Activated CD4-positive, alpha-beta T cell treated with anti-CD3 and anti-CD28 coated beads, Interleukin-2, Interleukin-4, amounts not matched to agents 100 ng/mL and 50 ng/mL, durations not matched to agents 16 hours and 8 hours (primary cell): ENCODE measurements around the gene ADAMTS20.

ENCODE experiments used
- DNase-seq: peaks from one replicate; pipeline ENCODE4 v3.0.0-alpha.2; 2020; ENCODE audit warnings: low spot score

Gene ADAMTS20

DNA sequence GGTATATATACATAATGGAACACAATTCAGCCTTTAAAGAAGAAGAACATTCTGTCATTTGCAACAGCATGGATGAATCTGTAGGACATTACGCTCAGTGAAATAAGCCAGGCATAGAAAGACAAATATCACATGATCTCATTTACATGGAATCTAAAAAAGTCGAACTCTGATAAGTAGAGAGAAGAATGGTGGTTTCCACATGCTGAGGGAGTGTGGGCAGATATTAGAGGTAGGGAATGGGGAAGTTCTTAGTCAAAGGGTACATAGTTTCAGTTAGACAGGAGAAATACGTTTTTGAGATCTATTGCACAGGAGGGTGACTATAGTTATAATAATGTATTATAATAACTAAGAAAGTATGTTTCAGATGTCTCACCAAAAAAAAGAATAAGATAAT, 71.4 kb downstream of the ADAMTS20 start:
- no peak for DNase-seq

DNA sequence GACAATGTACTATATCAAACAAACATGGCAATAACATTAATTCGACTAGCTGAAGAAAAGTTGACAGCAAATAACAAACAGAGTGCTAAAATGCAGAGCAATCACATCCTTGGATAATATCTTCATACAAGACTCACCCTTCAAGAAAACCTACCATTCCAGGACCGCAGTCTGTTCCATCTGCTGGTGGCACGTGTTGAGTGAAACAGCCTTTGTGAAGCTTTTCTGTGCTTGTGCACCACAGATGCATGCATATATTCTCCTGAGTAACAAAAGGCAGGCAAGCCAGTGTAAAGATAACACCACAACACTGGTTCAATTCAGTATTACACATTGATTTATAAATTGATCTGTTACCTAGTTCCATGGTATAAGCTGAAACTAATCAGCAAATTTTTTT, 89.3 kb downstream of the ADAMTS20 start:
- DNase-seq, result no peak

DNA sequence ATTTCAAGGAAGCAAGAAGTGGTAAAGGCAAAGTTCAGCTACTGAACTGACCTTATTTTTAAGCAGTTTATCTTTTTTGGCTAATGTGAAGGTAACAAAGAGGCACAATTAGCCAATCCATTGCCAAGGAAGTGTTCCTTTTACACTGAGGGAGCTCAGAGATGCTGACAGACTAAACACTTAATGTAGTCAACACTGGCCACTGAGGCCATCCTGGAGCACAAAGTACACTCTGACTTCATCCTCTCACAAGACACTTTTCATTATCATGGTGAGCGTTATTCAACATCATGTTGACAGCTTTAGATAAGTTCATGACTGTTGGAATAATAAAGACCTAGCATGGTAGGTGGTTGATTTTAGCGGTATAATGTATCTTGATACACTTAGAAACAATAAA, 89.9 kb downstream of the ADAMTS20 start:
- no peak for DNase-seq

DNA sequence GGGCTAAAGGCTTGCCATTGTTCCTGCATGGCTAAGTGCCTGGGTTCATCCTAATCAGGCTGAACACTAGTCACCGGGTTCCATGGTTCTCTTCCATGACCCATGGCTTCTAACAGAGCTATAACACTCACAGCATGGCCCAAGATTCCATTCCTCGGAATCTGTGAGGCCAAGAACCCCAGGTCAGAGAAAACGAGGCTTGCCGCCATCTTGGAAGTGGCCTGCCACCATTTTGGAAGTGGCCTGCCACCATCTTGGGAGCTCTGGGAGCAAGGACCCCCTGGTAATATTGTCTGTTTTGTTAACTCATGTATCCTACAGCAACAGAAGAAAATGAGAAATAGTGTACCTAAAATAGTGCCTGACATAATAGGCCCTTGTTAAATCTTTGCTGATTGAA, 92.7 kb downstream of the ADAMTS20 start:
- no peak for DNase-seq

DNA sequence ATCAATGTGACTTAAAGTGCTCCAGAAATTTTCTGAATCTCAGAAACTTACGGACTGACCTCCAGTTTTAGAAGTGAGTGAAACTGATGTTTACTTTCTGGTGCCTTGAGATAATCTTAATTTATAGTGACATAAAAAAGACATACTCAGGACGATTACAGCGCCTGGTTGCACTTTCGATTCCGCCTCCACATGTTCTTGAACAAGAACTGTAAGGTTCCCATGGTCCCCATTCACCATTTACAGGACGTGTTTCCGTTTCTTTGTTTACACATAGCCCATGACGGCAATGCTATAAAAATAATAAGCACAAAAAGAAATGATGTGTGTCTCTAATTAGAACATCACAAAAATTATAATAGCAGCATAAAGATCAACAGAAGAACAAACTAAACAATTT, 98.2 kb downstream of the ADAMTS20 start:
- DNase-seq, result no peak

DNA sequence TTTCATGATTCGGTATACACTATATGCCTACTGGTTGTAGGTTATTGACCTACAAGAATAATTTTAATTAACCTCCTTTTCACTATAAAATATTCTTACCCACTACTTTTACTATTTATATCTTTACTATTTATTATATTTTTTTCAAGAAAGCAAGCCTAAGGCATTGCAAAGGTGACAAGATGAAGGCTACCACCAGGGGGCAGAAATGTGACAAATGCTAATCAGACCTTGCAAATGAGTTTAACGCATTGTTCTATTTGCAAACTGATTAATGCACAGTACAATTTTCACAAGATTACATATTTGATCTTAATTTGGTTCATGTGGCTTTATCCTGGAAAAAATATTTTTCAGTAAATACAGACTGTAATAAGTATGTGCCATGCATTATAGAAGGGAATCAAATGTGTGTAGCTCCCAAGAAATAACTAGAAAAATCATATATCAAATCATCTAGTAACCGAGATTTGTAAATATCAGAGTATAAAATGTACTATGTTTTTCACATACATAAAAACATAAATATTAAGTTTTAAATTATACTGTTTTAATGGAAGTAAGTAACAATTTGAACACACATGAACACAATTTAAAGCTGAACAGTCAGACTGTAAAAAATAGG, 107.0 kb downstream of the ADAMTS20 start:
- DNase-seq, result peak; percentile 60

DNA sequence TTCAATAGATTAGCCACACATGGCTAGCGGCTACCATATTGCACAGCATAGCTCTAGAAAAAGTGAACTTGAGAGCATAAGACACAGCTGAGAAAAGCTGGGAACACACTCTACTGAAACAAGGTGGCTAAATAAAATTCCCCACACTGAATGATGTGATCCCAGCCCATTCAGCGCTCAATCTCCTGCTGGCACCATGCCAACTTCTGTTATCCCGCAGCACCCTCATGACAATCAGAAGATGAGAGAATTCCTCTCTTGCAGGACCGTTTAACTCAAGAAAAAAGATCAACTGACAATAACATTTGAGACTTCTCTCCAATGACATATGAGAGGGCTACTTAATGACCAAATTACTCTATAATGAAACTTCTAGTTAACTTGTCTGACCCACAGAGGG, 115.4 kb downstream of the ADAMTS20 start:
- no peak for DNase-seq

DNA sequence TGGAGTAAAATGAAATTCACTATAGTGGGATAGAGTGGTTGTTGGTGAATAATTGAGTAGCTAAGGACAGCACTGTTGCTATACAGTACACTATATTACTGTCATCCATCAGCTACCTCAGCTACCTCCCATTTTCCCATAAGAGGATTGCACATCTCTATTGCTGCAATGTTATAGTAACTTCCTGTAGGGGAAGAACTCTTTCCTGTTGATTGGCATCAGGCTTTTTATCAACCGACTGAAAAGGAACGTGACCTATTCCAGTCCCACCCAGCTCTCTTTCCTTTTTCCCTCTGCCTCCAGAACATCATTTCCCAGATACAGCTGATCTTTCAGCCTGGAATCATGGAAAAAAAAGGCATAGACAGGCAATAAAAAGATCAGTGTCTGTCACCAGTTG, 117.4 kb downstream of the ADAMTS20 start:
- DNase-seq, result no peak

DNA sequence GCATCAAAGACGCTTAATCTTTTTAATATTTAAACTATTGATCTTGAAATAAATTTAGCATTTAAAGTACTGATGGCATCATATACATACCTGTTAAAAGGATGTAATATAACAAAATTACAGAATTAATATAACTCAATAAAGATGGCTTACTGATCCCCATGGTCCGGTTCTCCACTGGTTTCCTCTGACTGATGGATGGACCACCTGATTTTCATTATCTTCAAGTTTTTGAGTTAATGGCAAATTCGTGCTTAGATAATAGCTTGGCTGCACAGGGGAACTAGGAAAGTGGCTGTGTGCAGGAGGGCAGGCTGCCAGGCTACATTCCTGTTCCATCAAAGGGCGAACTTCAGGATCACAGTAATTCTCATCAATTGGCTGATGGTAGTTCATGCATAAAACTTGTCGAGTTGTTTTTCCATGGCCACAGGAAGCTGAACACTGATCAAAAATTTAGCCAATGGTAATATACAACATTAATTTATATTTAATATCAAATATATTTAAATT, 123.9 kb downstream of the ADAMTS20 start:
- DNase-seq, result no peak

DNA sequence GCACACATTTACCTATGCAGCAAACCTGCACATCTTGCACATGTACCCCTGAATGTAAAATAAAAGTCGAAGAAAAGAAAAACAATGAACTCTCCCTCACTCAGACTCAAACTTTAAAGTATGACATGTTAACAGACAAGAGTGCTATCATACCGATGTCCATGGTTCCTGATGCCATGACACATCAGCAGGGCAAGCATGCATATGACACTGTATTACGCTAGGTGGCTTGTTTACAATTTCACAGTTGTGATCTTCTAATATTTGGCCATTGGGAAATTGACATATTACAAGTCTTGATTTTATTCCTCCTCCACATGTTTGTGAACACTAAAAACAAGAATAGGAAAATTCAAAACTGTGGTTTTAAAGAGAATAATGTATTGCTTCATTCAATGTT, 126.6 kb downstream of the ADAMTS20 start:
- DNase-seq, result no peak

DNA sequence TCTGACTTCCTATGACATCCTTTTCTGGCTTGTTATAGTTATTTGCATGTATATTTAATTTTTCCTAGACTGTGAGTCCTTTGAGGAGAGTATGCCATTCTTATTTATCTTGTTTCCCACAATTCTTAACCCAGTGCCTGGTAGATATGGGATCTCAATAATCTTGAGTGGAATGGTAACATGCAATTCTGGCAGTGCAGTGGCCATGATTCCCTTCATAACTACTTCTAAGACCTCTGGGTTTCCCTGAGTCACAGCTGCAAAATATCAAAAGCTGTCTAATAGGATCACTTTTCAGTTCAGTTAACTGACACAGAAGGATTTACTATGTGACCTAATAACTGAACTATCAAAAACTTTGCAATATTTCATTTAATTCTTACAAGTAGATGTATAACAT, 135.0 kb downstream of the ADAMTS20 start:
- no peak for DNase-seq

DNA sequence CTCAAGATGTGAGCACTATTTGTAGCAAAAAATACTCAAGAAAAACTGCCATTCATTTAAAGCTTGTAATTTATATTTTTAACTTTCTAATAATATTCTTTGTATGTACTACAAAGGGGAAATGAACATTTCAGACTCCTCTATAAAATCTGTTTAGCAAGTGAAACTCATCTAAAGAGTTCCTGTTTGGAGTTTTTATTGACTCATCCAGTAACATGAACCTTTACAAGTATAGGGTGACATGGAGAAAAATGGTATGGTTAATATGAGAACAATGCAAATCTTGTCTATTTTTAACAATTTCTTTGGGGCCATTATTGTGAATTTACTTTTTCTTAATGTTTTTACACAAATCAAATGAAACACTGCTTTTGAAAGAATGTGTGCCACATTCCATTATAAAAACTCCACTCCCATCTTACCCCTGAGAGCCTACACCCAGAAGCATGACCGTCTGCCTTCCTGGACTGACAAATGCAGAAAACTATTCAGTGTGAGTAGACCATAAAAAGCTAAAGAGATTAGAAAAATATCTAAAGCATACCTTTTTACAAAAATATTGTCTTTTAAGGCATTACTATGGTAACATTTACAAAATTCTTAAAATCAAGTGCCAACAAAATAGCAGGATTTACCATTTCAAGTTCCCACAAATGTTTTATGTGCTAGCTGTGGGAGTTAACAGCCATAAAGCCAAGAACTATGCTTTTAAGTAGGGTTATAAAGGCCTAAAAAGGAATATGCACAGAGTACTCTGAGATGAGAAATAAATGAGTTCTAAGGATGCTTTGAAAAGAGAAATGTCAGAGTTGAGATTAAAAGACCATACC, 144.0 kb downstream of the ADAMTS20 start:
- DNase-seq, result no peak

DNA sequence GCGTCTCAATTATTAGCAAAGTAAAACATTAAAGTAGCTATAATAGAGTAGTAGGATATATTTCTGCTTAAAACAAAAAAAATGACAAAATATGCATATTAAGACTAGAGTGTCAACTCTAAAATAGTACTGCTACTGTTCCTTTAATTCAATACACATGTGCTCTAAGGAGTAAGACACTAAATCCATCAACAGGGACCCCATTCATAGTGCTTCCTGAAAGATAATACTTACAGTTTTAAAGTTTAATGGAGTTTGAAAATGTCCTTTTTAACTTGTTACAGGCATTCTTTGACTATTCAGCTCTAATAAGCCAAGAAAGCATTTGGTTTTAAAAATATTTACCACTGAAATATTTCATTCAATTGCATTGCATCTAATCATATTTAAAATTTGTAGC, 145.2 kb downstream of the ADAMTS20 start:
- DNase-seq, result no peak

DNA sequence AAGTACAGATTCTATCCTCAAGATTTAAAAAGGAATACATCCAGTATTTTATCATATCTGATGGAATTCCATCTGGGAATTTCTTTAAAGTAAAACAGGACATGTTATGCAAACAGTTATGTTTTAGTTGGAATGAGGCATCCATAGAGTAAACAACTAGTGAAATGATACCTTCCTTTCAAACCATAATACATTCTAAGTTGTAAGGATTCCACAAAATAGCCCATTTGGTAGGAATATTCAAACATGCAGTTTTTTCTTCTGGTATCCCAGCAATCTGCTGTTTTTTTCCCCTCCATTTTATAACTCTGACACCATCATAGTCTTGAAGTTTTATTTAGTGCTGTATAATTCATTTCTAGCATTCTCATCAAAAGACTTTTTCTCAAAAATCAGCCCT, 149.6 kb downstream of the ADAMTS20 start:
- no peak for DNase-seq

DNA sequence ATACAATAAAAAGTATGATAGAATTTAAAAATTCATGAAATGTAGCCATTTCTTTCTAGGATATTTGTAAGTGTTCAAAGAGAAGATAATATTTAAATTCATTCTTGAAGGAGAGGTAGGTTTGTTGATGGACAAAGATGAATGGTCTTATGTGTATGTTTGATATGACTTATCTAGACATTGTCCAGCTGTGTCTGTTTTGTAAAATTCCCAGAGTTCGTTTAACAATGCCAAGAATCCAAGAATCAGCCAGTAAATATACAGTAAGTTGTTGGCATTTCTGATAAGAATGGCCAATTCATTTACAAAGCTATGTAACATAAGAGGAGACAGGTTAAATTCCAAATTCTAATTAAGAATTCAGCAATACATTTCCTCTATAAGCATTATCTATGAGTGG, 150.9 kb downstream of the ADAMTS20 start:
- no peak for DNase-seq

DNA sequence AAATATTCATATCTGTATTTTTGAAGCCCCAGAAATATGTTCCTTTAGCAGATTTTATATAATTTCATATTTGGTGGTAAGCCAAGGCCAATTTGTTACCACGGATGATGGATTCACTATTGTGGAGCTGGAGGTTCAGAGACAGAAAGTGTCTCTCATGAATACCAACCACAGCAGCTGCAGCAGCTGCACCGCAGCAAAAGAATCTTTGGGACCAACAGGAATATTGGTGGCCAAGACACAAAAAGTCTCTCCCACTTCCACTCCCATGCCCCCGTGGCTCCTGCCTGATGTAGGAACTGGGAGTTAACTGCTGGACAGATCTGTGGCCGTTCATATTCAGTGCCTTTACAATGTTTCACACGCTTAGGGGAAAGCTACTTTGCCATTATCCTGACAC, 155.3 kb downstream of the ADAMTS20 start:
- no peak for DNase-seq

DNA sequence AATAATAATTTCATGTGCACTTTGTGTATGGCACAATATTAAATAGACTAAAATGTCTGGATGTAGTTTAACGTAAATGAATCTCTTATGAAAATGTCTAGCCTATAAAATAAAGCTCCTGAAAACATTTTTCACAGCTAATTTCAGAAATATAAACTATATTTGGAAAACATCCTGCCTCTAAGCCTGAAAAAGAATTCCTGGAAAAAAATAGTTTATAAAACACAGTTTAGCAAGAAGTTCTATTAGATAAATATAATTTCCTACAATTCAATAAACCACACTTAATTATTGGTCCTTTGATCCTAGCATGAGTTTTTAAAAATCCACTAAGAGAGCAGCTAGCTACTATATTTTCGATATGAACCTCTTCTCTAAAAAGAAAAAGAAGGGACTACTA, 159.9 kb downstream of the ADAMTS20 start:
- no peak for DNase-seq

DNA sequence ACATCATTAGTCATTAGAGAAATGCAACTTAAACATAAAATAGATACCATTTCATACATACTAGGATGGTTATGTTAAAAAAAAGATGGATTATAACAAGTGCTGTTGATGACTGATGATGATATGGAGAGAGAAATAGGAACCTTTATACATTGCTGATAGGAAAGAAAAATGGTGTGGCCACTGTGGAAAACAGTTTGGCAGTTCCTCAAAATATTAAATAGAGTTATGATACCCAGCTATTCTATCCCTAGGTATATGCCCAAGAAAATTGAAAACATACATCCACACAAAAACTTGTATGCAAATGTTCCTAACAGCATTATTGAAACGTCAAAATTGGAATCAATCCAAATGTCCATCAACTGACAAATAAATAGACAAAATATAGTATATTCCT, 170.1 kb downstream of the ADAMTS20 start:
- no peak for DNase-seq

DNA sequence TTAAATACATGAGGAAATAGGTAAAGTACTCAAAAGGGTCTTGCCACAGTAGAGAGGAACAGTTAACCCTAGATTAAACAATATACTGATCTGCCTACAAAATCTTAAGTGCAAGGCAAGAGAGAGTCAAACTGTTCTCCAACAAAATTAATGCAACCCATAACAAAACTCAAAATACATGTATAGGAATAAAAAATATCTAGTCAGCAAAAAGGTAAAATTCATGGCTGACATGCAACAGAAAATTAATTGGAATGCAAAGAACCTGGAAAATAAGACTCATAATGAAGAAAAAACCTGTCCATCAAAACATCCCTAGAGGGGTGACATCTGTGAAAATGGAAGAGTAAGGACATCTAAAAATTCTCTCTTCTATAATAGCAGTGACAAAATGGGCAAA, 173.6 kb downstream of the ADAMTS20 start:
- DNase-seq, result no peak

DNA sequence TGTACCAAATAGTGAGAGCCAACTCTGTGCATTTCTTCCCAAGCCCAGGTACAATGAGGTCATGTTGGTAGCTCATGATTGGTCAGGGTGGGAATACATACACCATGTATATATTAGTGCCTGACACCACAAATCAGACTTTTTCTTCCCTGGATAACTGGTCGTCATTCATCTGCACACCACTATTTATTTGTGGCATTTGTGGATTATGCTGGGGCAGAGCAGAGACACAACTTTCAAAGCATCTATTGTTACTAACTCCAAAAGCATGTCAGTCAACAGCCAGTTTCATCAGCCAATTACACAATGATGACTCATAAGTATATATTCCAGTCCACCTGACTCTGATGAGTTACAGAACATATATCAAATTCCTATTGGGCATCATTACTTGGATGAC, 181.7 kb downstream of the ADAMTS20 start:
- no peak for DNase-seq

DNA sequence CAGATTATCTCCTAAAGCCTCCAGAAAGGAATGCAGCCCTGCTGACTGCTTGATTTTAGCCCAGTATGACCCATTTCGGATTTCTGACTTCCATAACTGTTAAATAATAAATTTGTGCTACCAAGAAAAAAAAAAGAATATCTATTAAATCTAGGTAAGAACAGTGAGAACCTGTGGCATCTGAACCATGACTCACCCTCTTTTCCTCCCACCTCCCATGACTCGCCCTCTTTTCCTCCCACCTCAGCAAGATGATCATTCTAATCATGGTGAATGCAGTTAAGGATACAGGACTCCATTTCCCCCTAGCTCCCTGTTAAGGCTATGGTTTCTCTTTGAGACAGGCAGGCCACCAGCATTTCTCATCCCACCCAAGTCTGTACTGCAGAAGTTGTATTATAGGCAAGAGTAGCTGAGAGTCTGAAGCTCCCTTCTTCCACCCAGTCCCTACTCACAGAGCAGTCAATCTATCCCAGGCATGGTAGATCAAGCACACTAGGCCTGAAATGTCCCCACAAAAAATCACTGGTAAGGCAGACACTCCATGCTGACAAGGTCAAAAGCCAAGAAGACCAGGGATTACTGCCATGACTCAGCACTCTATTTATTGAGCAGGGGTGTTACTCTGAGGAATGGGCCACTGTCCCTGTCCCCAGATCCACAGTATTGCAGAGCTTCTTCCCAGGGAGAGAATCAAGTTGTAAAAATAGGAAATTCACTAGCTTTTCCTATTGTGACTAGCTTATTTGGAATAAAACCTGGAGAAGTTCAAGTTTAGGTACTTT, 188.9 kb downstream of the ADAMTS20 start:
- DNase-seq, result no peak

DNA sequence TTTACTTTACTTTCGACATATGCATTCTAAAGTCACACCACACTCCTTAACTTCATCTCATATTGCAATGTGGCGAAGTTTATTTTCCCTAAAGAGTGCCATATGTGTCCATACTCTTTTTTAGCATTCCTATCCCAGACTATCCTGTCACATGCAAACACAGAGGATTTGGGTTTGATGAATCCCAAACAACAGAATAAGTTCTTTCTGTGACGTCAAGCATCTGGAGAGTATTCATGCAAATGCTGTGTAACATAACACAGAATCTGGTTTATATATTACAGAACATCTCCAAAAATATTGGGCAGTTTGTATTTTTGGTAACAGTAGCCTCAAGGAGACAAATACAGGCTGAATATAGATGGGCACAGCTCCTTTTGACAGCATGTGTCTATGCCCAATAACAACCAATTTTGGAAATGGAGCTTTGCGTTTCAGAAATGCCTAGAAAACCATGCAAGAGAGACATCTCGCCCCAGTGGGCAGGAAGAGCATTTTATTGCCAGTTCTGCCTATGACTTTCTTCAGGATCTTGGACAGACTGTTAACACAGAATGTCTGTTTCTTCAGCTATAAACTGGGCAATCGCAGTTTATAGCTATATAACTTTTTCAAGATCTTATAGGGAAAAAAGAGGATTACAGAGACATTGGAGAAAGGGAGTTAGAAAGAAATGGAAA, 190.8 kb downstream of the ADAMTS20 start:
- DNase-seq, result no peak
